RWPE2 (cell line): ENCODE results near the gene P2RX1.

Experiments
- ATAC-seq: fragments of 200-7000 bp; cut with Tn5 transposase; 3 replicates; pipeline ENCODE4 v1.9.1; 2021; ENCODE audit warnings: low read depth
- DNase-seq: peaks from one replicate; pipeline ENCODE4 v3.0.0-alpha.2; 2020; ENCODE audit warnings: low spot score
- H3K27ac ChIP-seq: fragments of 450-650 bp; 2 replicates; pipeline ENCODE4 v1.5.1; 2017; ENCODE audit warnings: mild to moderate bottlenecking; ENCODE audit not compliant: poor library complexity, severe bottlenecking
- H3K27me3 ChIP-seq: fragments of 250-450 bp; sonication (Bioruptor Pico); 2 replicates; pipeline ENCODE4 v1.5.1; 2021; ENCODE audit warnings: mild to moderate bottlenecking, moderate library complexity; ENCODE audit not compliant: insufficient read depth, poor library complexity, severe bottlenecking
- H3K36me3 ChIP-seq: fragments of 250-450 bp; sonication (Bioruptor Pico); 2 replicates; pipeline ENCODE4 v1.5.1; 2020; ENCODE audit warnings: low read depth, mild to moderate bottlenecking, moderate library complexity
- H3K4me1 ChIP-seq: fragments of 250-450 bp; sonication (Bioruptor Pico); 2 replicates; pipeline ENCODE4 v1.5.1; 2021; ENCODE audit warnings: mild to moderate bottlenecking, moderate library complexity; ENCODE audit not compliant: insufficient read depth, poor library complexity, severe bottlenecking
- H3K4me3 ChIP-seq: fragments of 250-450 bp; sonication (Bioruptor Pico); 2 replicates; pipeline ENCODE4 v1.5.1; 2021; ENCODE audit warnings: mild to moderate bottlenecking, moderate library complexity; ENCODE audit not compliant: severe bottlenecking
- H3K9me3 ChIP-seq: fragments of 250-450 bp; sonication (Bioruptor Pico); 2 replicates; pipeline ENCODE4 v1.5.1; 2021; ENCODE audit warnings: mild to moderate bottlenecking, moderate library complexity; ENCODE audit not compliant: severe bottlenecking
- CTCF ChIP-seq: fragments of 450-650 bp; IDR thresholded peaks from one replicate; pipeline ENCODE4 v1.5.1; 2017; ENCODE audit warnings: mild to moderate bottlenecking, moderate library complexity; ENCODE audit not compliant: poor library complexity, severe bottlenecking

Gene P2RX1

GRCh38 chr17:3894188-3894587 is 22.1 kb downstream of the P2RX1 start:
- Histone ChIP-seq H3K36me3 (no peaks in the 10 kb centered on the region), H3K9me3 (no peaks in the 10 kb centered on the region), H3K27me3 (no peaks in the 10 kb centered on the region), H3K27ac (peak overlapping the region; percentile 37), H3K4me1 (peaks cover 25% of the 10 kb centered on the region), H3K4me3 (no peak overlapping the region)
- ATAC-seq (no peak), DNase-seq (no peak)
- no peak for TF ChIP-seq CTCF

- no peak for DNase-seq
- H3K4me1 ChIP-seq: peaks cover 30% of the 10 kb centered on the region
- H3K27me3 ChIP-seq: no peaks in the 10 kb centered on the region
- ATAC-seq: no peak
- no peak for TF ChIP-seq CTCF
- H3K27ac ChIP-seq: peak overlapping the region; percentile 78
- no peak overlapping the region for H3K4me3 ChIP-seq
- no peaks in the 10 kb centered on the region for H3K9me3 ChIP-seq
- H3K36me3 ChIP-seq: no peaks in the 10 kb centered on the region
These were observed 22.5 kb downstream of the P2RX1 start for GRCh38 chr17:3893720-3894116.

- Histone ChIP-seq H3K4me1 (peaks cover 34% of the 10 kb centered on the region), H3K36me3 (no peaks in the 10 kb centered on the region), H3K9me3 (no peaks in the 10 kb centered on the region), H3K4me3 (peak within 1 kb of the TSS; percentile 69), H3K27me3 (no peaks in the 10 kb centered on the region), H3K27ac (peak within 1 kb of the TSS; percentile 78)
- no peak for TF ChIP-seq CTCF
- peak; percentile 65 for ATAC-seq
- peak; percentile 79 for DNase-seq
These were observed 23.1 kb downstream of the P2RX1 start, which contains the start of gene CAMKK1 for GRCh38 chr17:3893003-3893719. Gene CAMKK1 (minus strand): TSS chr17:3893053. CDS start chr17:3885687, 7,366 bp downstream.

- Histone ChIP-seq H3K36me3 (no peaks in the 10 kb centered on the region), H3K9me3 (no peaks in the 10 kb centered on the region), H3K27ac (peak overlapping the region; percentile 78), H3K27me3 (no peaks in the 10 kb centered on the region), H3K4me1 (peaks cover 40% of the 10 kb centered on the region), H3K4me3 (peak overlapping the region; percentile 69)
- ATAC-seq: peak; percentile 7; the same call in 2 of the 3 replicates
- TF ChIP-seq CTCF: no peak
- peak; percentile 78 for DNase-seq
These were observed 23.9 kb downstream of the P2RX1 start for GRCh38 chr17:3892095-3892998.
